Ishikawa (cell line): Measurements from ENCODE around the gene EOGT.

Experiments
- CEBPB ChIP-seq: IDR thresholded peaks from 2 replicates; pipeline ENCODE4 v1.6.1; 2012
- CREB1 ChIP-seq: IDR thresholded peaks from 2 replicates; pipeline ENCODE4 v1.6.1; 2012; ENCODE audit warnings: low read depth
- EGR1 ChIP-seq: IDR thresholded peaks from 2 replicates; pipeline ENCODE4 v1.6.1; 2012
- EP300 ChIP-seq: IDR thresholded peaks from 2 replicates; pipeline ENCODE4 v1.6.1; 2012; ENCODE audit warnings: borderline replicate concordance
- FOXM1 ChIP-seq: IDR thresholded peaks from 2 replicates; pipeline ENCODE4 v1.6.1; 2012; ENCODE audit warnings: low read depth, borderline replicate concordance
- NFIC ChIP-seq: IDR thresholded peaks from 2 replicates; pipeline ENCODE4 v1.6.1; 2012
- RAD21 ChIP-seq: IDR thresholded peaks from 2 replicates; pipeline ENCODE4 v1.6.1; 2012; ENCODE audit warnings: low read depth
- TAF1 ChIP-seq: IDR thresholded peaks from 2 replicates; pipeline ENCODE4 v1.6.1; 2012; ENCODE audit warnings: low read depth, mild to moderate bottlenecking
- TCF12 ChIP-seq: IDR thresholded peaks from 2 replicates; pipeline ENCODE4 v1.6.1; 2012; ENCODE audit warnings: low read depth
- TEAD4 ChIP-seq: IDR thresholded peaks from 2 replicates; pipeline ENCODE4 v1.6.1; 2012
- YY1 ChIP-seq: IDR thresholded peaks from 2 replicates; pipeline ENCODE4 v1.6.1; 2012; ENCODE audit warnings: low read depth
- ZBTB7A ChIP-seq: IDR thresholded peaks from 2 replicates; pipeline ENCODE4 v1.6.1; 2012; ENCODE audit warnings: low read depth
- TF ChIP-seq, protein P1 (sequence below): IDR thresholded peaks from 2 replicates; pipeline ENCODE4 v1.6.1; 2012; ENCODE audit warnings: low read depth, mild to moderate bottlenecking
- TF ChIP-seq, protein P2 (sequence below): IDR thresholded peaks from 2 replicates; pipeline ENCODE4 v1.6.1; 2012
- TF ChIP-seq, protein P3 (sequence below): IDR thresholded peaks from 2 replicates; pipeline ENCODE4 v1.6.1; 2012

Gene EOGT

DNA sequence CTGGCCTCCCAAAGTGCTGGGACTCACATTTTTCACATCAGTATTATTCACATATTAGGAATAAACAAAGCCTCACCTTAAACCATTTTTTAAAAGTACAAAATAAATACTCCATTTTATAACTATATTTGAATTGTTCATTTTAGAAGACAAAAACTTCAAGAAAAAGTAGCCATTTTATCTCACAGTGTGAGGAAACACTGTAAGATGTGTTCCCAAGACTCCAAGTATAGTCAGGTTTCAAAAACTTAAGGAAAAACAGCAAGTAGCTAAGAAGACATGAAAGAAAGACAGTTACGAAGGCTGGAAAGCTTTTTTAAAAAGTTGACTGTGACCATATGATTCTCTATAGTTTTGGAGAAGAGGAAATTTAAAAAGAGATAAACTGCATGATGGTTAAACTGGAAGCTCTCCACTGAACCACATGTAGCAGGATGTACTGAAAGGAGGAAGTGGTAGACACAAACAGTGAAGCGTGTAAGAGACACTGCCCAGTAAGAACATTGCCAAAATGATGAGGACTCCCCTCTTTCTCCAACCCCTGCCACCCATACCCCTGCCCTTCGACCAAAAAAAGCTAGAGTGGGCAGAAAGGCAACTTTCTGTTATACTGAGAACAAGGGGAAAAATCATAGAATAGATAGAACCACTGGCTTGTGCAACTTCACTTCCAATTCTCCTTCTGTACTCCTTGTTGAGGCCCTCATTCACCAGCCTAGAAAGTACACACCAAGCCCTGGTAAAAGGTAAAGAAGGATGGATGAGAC lies 44.9 kb upstream of the EOGT start:
- TF ChIP-seq TEAD4 (no peak), NFIC (no peak), TAF1 (no peak), CEBPB (no peak), TCF12 (no peak), CREB1 (no peak), ZBTB7A (no peak), FOXM1 (no peak), RAD21 (no peak), EP300 (no peak), YY1 (no peak), EGR1 (no peak)
- TF ChIP-seq, protein P1, sequence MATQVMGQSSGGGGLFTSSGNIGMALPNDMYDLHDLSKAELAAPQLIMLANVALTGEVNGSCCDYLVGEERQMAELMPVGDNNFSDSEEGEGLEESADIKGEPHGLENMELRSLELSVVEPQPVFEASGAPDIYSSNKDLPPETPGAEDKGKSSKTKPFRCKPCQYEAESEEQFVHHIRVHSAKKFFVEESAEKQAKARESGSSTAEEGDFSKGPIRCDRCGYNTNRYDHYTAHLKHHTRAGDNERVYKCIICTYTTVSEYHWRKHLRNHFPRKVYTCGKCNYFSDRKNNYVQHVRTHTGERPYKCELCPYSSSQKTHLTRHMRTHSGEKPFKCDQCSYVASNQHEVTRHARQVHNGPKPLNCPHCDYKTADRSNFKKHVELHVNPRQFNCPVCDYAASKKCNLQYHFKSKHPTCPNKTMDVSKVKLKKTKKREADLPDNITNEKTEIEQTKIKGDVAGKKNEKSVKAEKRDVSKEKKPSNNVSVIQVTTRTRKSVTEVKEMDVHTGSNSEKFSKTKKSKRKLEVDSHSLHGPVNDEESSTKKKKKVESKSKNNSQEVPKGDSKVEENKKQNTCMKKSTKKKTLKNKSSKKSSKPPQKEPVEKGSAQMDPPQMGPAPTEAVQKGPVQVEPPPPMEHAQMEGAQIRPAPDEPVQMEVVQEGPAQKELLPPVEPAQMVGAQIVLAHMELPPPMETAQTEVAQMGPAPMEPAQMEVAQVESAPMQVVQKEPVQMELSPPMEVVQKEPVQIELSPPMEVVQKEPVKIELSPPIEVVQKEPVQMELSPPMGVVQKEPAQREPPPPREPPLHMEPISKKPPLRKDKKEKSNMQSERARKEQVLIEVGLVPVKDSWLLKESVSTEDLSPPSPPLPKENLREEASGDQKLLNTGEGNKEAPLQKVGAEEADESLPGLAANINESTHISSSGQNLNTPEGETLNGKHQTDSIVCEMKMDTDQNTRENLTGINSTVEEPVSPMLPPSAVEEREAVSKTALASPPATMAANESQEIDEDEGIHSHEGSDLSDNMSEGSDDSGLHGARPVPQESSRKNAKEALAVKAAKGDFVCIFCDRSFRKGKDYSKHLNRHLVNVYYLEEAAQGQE, result no peak
- TF ChIP-seq, protein P2, sequence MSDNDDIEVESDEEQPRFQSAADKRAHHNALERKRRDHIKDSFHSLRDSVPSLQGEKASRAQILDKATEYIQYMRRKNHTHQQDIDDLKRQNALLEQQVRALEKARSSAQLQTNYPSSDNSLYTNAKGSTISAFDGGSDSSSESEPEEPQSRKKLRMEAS, result no peak
- TF ChIP-seq, protein P3, sequence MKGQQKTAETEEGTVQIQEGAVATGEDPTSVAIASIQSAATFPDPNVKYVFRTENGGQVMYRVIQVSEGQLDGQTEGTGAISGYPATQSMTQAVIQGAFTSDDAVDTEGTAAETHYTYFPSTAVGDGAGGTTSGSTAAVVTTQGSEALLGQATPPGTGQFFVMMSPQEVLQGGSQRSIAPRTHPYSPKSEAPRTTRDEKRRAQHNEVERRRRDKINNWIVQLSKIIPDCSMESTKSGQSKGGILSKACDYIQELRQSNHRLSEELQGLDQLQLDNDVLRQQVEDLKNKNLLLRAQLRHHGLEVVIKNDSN, result no peak

DNA sequence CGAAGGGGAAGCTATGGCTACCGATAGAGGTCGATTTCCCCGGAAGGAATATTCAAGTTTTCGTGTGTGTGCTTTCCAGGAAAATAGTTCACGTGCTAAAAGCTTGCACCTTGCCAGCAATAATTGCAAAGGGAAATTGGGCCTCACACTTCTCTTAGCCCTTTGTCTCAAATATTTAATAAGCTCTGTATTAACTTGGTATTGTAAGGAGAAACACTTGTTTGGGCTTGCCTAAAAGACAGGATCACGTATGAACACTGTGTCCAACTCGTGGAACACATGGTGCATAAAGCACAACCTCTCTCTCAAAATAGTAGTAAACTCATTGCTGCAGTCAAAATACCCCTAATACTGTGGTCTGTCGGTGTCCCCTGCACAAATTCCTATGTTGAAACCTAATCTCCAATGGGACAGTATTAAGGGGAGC lies 39.0 kb upstream of the EOGT start:
- TF ChIP-seq, protein P2, result peak; percentile 23; the same call in 1 of the 2 replicates
- TF ChIP-seq YY1, result no peak; the same call in 1 of the 2 replicates

DNA sequence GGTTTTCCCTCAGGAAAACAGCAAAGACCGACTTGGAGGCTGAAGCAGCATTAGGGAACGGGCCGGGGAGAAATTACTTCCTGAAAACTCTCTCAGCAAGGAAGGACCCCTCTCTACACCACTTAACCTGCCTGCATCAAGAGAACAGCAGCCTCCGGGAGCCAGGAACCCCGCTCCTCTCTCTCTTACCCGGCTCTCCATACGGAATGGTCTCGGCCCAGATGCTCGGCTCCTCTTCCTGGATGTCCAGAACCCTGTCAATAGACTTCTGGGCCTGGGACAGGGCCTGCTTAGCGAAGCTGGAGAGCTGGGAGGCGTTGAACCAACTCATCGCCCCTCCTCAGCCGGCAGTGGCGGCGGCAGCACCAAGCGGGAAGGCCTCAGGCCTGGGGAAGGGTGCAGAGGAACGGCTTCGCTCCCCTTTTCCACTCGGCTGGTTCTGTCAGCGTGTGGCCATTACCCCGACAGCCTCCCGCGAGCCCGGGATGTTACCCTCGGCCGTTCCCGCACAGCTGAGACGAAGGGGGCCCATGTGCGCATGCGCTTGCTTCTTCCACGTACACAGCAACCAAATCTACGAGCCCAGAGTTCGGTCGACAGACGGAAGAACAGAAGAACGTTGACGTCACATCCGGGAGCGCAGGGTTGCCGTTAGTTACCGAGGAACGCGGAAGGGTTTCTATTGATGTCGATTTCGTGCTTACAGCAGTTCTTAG lies 38.4 kb upstream of the EOGT start, which contains the start of gene TMF1:
TMF1 (minus strand) TSS at position 578 of the 716 bp plus-strand sequence; CDS start at position 331, 247 bp downstream.
- TF ChIP-seq, protein P2, result peak; percentile 62
- TF ChIP-seq TEAD4 (peak; percentile 63; the same call in 1 of the 2 replicates), CREB1 (peak; percentile 77), TAF1 (peak; percentile 51), YY1 (peak; percentile 7; the same call in 1 of the 2 replicates), NFIC (no peak), FOXM1 (no peak)
- TF ChIP-seq, protein P1, result no peak

DNA sequence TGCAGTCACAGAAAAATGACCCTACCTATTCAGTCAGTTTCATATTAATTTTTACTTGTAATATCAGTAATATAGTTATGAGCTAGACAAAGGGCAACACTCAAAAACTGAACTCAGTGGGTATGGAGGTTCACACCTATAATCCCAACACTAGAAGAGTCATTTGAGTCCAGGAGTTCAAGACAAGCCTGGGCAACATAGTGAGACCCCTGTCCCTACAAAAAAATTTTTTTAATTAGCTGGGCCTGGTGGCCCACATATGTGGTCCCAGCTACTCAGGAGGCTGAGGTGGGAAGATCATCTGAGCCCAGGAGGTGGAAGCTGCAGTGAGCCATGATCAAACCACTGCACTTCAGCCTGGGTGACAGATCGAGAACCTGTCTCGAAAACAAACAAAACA lies 35.5 kb upstream of the EOGT start:
- TF ChIP-seq NFIC, result no peak
- TF ChIP-seq, protein P3, result no peak
- TF ChIP-seq, protein P2, result no peak
- TF ChIP-seq FOXM1, result no peak
- no peak for TF ChIP-seq CREB1
- TF ChIP-seq YY1, result no peak
- no peak for TF ChIP-seq TCF12
- no peak for TF ChIP-seq EP300
- TF ChIP-seq, protein P1, result no peak
- TF ChIP-seq ZBTB7A, result no peak
- no peak for TF ChIP-seq EGR1
- no peak for TF ChIP-seq TEAD4
- no peak for TF ChIP-seq RAD21
- no peak for TF ChIP-seq CEBPB
- TF ChIP-seq TAF1, result no peak
